ENCODE results near the gene MTPN.

- TF ChIP-seq GATA3 (IDR thresholded peaks at IDR 0.05; ENCODE audit: low read depth, low read length) (no peak), GATA2 (IDR thresholded peaks at IDR 0.05; ENCODE audit: low read depth, low read length) (no peak)
These were observed 77.1 kb downstream of the MTPN start for GRCh38 chr7:135900065-135900546.
